Activated CD8-positive, alpha-beta memory T cell treated with anti-CD3 and anti-CD28 coated beads for 36 hours (primary cell): ENCODE data around the gene MARCKSL1. TPM values are rescaled to one million over a fixed set of nuclear protein-coding genes. Genes with fewer than 3 reads are reported as not detected.

Experiments
- CTCF ChIA-PET: fragments of 350-600 bp; sonication (Branson Sonifier 250); formaldehyde crosslinking; loops from one replicate; lab custom pipeline; 2021; ENCODE audit warnings: antibody characterized with exemption; lab: Charles Lee
- POLR2A ChIA-PET: fragments of 350-600 bp; sonication (Branson Sonifier 250); formaldehyde crosslinking; loops from one replicate; lab custom pipeline; 2021; ENCODE audit warnings: antibody characterized with exemption; lab: Charles Lee
- total RNA-seq, 2 experiments: library from RNA; stranded (reverse); gene quantifications; one replicate each; pipeline ENCODE4 v1.2.3, GENCODE V29; 2021

The MARCKSL1 gene, protein sequence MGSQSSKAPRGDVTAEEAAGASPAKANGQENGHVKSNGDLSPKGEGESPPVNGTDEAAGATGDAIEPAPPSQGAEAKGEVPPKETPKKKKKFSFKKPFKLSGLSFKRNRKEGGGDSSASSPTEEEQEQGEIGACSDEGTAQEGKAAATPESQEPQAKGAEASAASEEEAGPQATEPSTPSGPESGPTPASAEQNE
- 10 to 100 TPM; 13.0 to 13.4 TPM for total RNA-seq

- CTCF ChIA-PET, result interaction anchor here (0.6 to 2.1 kb wide), 5 partner anchors 15 to 122 kb away, joined by 3 to 6 read pairs (median 5); no protein-coding TSS in a partner anchor
- POLR2A ChIA-PET, result interaction anchor here (0.5 to 2.1 kb wide), 13 partner anchors 9 to 434 kb away, joined by 3 to 17 read pairs (median 5); partner anchors contain the start of genes BSDC1, HDAC1, KPNA6 and LCK
These were observed at the start of gene MARCKSL1 for GRCh38 chr1:32335790-32336590. Gene MARCKSL1 (minus strand): TSS chr1:32336233. CDS start chr1:32336033, 200 bp downstream.

GRCh38 chr1:32380057-32380456, 44.0 kb upstream of the MARCKSL1 start:
- CTCF ChIA-PET, result no interaction called here

DNA sequence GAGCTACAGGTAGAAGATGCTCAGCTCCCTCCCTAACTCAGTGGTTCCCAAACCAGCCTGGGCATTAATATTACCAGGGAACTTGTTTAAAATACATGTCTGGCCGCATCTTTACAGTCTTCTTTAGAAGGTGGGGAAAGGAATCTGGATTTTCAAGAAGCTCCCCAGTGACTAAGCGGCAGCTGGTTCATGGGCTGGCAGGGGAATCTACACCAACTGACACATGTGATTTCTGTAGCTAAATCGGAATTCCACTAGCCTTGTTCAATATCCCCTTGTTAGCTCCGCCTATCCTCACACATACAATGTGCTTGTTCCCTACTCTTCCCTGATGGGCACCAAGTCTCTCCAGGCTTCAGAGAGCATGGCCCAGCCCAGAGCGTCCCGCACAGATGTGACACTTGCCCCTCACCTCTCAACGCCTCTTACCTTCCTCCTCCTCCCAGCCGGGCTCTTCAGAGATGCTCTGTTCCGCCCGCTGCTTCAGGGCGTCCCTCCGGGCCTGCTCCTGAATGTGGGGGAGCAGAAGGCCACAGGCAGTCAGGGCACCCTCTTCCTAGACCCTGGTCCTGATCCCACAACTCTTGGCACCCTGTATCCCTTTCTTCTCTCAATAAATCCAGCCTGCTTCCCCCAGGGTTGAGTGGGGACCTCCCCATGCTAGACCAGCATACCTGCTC, 41.6 kb upstream of the MARCKSL1 start:
- POLR2A ChIA-PET, result no interaction called here

More at GRCh38 chr1:32380057-32380456, 44.0 kb upstream of the MARCKSL1 start:
- POLR2A ChIA-PET, result no interaction called here

DNA sequence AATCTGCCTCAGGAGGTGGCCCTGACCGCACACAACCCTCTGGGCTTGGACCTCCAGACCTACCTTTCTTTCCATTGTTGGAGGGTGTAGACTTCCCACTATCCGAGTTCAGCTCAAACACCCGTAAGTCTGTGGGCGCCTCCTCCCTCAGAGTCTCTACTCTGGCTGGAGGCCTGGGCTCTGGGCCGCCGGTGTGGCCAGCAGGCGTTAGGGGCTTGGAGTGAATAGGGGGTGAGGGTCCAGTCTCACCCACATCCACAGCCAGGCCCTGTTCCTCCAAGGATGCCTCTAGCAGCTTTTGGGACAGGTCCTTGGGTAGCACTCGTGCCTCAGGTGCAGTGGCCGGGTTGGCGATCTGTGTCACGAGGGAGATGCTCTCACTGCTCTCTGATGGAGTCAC, 40.2 kb upstream of the MARCKSL1 start:
- POLR2A ChIA-PET, result no interaction called here
- CTCF ChIA-PET, result interaction anchor here (1.2 kb wide), 1 partner anchor 37 kb away, joined by 3 read pairs; no protein-coding TSS in a partner anchor

More for the DNA sequence above, 41.6 kb upstream of the MARCKSL1 start:
- CTCF ChIA-PET, result interaction anchor here (1.0 kb wide), 1 partner anchor 23 kb away, joined by 3 read pairs; no protein-coding TSS in a partner anchor

- CTCF ChIA-PET, result no interaction called here
- POLR2A ChIA-PET, result no interaction called here
These were observed 38.1 kb upstream of the MARCKSL1 start for GRCh38 chr1:32373996-32374592.

- POLR2A ChIA-PET, result interaction anchor here (1.0 kb wide), 1 partner anchor 22 kb away, joined by 3 read pairs; the partner anchor contains the start of gene BSDC1
- CTCF ChIA-PET, result interaction anchor here (0.7 to 2.1 kb wide), 5 partner anchors 18 to 157 kb away, joined by 3 to 5 read pairs (median 3); partner anchors contain the start of gene BSDC1
These were observed 36.2 kb upstream of the MARCKSL1 start for GRCh38 chr1:32372149-32372756.

DNA sequence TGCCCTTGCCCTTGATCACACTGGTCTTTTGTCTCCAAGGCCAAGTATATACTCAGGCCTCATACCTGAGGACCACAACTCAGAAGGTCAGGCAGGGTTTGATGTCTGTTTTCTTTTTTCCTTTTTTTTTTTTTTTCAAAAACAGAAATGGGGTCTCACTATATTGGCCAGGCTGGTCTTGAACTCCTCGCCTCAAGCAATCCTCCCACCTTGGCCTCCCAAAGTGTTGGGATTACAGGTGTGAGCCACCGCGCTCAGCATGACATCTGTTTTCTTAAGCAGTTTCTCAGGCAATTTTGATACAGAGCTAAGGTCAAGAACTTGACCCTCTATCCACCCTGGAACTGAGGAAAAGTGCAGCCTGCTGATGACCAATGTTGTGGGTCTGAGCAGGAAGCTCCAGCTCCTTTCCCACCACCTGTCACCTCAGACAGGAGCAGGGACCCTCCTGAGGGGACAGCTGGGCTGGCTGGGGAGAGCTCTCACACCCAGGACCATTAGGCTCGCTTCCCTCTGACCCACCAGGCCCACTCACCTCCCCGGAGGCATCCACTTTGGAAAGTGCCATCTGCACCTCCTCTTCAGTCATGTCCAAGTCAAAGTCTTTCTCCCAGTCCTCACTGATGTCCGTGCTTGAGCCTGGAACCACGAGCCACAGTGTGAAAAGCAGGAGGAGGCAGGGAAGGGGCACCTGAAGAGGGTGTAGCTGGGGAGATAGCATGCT, 32.0 kb upstream of the MARCKSL1 start:
- ChIA-PET POLR2A (no interaction called here), CTCF (interaction anchor here (0.6 kb wide), 2 partner anchors 183 to 192 kb away, joined by 4 to 5 read pairs; no protein-coding TSS in a partner anchor)

DNA sequence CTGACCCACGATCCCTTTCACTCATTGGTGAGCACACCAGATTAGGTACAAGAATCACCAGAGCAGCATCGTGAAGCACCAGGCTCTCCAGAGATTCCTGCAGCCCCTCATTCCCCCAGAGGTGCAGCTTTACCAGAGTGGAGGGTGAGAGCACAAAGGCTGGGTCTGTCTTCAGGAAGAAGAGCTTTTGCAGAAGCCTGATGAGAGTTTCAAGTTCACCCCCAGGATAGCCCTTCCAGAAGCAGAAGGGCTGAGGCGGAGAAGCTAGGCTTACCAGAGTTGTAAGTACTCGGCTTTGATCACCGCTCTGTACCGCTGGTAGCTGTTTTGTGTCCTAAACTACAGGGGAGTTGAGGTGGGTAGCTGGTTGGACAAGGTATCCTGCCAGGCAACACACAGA, 29.4 kb upstream of the MARCKSL1 start:
- POLR2A ChIA-PET, result interaction anchor here (0.6 kb wide), 2 partner anchors 74 to 114 kb away, joined by 5 to 9 read pairs; partner anchors contain the start of gene HDAC1
- CTCF ChIA-PET, result no interaction called here

DNA sequence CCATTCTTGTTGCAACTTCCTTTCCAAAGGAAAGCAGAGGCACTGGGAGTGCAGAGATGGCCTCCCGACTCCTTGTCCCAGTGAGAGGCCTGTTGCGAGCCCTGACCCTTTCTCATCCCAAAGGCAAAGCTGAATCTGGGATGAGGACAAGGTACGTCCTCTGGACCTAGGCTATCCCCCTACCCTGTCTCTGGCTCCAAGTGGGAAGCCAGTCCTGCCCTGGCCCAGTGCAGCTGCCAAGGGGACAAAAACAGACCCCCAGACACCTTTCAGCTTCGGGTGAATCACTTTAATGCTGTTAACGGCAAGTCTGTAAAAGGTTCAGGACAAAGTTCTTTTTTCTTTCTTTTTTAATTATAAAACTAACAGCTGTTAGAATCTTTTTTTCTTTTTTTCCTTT, 28.8 kb upstream of the MARCKSL1 start:
- CTCF ChIA-PET, result interaction anchor here (0.7 kb wide), 1 partner anchor 1649 kb away, joined by 3 read pairs; no protein-coding TSS in a partner anchor
- POLR2A ChIA-PET, result interaction anchor here (0.6 kb wide), 1 partner anchor 73 kb away, joined by 9 read pairs; the partner anchor contains the start of gene HDAC1

- POLR2A ChIA-PET, result no interaction called here
- CTCF ChIA-PET, result interaction anchor here (0.6 to 1.3 kb wide), 4 partner anchors 28 to 148 kb away, joined by 3 to 6 read pairs (median 4); partner anchors contain the start of gene MARCKSL1
These were observed 27.7 kb upstream of the MARCKSL1 start for GRCh38 chr1:32363713-32364112.

- CTCF ChIA-PET, result interaction anchor here (0.6 to 1.3 kb wide), 4 partner anchors 27 to 147 kb away, joined by 3 to 6 read pairs (median 4); partner anchors contain the start of gene MARCKSL1
These were observed 26.7 kb upstream of the MARCKSL1 start, which contains the start of the genes FAM229A and TSSK3 for GRCh38 chr1:32362474-32363313. Gene FAM229A (minus strand): TSS chr1:32362485. CDS start chr1:32362091, 394 bp downstream. Gene TSSK3 (plus strand): TSS chr1:32362539. CDS start chr1:32362702, 163 bp downstream.

DNA sequence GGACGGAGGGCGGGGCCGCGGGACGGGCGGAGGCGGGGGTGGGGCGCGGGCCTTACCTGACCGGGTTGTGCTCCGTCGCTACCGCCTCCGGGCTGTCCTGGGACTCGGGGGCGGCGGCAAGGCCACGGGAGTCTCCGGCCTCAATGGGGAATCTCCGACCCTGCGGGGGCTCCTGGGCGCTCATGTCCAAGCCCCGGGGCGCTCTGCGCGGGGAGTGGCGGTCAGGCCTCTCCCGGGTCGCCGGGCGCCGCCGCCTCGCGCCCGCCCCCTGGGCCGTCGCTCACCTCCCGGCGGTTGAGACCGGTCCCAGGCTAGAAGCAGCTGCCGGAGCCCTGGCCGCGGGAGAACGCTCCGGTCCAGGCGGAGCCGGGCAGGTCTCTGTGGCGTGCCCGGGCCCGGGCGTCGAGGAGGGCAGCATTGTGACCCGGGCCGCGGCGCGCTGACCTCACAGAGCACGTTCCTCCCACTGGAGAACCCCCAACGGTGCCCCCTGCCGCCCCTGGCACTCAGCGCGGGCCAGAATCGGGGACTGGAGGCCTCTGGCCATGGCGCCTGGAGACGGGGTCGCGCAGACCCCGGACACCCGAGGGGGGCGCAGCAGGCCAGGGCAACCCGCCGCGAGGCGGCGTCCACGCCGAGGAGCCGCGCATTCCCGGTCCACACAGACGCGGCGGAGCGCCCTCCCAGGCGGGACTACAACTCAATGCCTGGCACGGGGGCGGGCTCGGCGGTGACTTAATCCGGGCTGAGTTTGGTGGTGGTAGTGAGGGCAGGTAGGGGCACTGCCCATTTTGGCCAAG, 25.8 kb upstream of the MARCKSL1 start:
- ChIA-PET CTCF (no interaction called here), POLR2A (no interaction called here)

More at GRCh38 chr1:32362474-32363313, 26.7 kb upstream of the MARCKSL1 start, which contains the start of the genes FAM229A and TSSK3:
- POLR2A ChIA-PET, result no interaction called here

GRCh38 chr1:32361308-32361673, 25.3 kb upstream of the MARCKSL1 start:
- POLR2A ChIA-PET, result interaction anchor here (0.6 kb wide), 1 partner anchor 488 kb away, joined by 6 read pairs; no protein-coding TSS in a partner anchor

DNA sequence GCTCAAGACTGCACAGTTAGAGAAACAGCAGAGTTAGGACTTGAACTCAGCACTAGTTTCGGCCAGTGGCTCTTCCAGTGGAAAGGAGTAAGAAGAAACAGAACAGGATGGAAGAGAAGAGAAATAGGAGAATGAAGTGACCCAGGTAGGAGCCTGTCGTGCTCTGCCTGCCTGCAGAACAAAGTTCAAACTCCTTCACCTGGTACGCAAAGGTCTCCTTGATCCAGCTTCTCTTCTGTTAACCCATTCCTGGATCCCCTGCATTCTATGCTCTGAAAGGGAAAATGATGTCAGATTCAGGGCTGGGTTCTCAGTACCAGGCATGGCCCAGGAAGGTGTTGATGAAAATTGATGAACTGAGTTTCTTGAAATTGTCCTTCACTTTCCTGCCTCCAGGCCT, 22.4 kb upstream of the MARCKSL1 start:
- CTCF ChIA-PET, result no interaction called here
- POLR2A ChIA-PET, result interaction anchor here (0.6 kb wide), 1 partner anchor 64 kb away, joined by 3 read pairs; no protein-coding TSS in a partner anchor

More at GRCh38 chr1:32361308-32361673, 25.3 kb upstream of the MARCKSL1 start:
- CTCF ChIA-PET, result no interaction called here

- CTCF ChIA-PET, result no interaction called here
These were observed 21.6 kb upstream of the MARCKSL1 start for GRCh38 chr1:32357614-32358013.

More at GRCh38 chr1:32357614-32358013, 21.6 kb upstream of the MARCKSL1 start:
- POLR2A ChIA-PET, result no interaction called here
